Measurements from ENCODE around the gene GJB2.

The GJB2 gene

DNA sequence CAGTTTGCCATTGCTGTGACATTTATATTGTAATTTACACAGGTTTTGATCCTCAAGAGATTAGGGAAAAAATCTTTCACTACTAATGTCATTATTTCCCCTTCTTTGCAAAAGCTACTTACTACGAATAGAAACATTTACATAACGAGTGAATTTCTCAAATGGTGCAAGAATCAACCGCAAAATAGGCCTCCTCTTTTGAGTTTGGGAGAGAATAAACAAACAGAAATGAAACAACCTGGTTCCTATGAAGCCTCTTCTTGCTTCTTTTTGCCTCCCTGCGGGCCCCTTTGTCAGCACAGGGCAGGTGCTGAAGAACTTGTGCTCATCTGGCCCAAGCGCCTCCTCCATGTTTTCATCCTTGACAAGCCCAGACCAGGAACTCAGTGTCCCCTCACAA is 21.8 kb downstream of the GJB2 start:
- Histone ChIP-seq H3K27ac (no peak overlapping the region), H3K4me3 (ENCODE audit: low read depth, low read length) (no peak overlapping the region), H3K27me3 (replicated peaks) (peaks cover 15% of the 10 kb centered on the region), H3K36me3 (replicated peaks) (no peaks in the 10 kb centered on the region)
- TF ChIP-seq, protein P1, sequence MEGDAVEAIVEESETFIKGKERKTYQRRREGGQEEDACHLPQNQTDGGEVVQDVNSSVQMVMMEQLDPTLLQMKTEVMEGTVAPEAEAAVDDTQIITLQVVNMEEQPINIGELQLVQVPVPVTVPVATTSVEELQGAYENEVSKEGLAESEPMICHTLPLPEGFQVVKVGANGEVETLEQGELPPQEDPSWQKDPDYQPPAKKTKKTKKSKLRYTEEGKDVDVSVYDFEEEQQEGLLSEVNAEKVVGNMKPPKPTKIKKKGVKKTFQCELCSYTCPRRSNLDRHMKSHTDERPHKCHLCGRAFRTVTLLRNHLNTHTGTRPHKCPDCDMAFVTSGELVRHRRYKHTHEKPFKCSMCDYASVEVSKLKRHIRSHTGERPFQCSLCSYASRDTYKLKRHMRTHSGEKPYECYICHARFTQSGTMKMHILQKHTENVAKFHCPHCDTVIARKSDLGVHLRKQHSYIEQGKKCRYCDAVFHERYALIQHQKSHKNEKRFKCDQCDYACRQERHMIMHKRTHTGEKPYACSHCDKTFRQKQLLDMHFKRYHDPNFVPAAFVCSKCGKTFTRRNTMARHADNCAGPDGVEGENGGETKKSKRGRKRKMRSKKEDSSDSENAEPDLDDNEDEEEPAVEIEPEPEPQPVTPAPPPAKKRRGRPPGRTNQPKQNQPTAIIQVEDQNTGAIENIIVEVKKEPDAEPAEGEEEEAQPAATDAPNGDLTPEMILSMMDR (IDR thresholded peaks at IDR 0.05; ENCODE audit: low read depth, low read length, missing control alignments), result no peak
- DNase-seq, result no peak
- in situ Hi-C loops (cut with HindIII; ENCODE audit: low pct_ligation_motif_present, low sequenced_read_pairs), result no loop called here

DNA sequence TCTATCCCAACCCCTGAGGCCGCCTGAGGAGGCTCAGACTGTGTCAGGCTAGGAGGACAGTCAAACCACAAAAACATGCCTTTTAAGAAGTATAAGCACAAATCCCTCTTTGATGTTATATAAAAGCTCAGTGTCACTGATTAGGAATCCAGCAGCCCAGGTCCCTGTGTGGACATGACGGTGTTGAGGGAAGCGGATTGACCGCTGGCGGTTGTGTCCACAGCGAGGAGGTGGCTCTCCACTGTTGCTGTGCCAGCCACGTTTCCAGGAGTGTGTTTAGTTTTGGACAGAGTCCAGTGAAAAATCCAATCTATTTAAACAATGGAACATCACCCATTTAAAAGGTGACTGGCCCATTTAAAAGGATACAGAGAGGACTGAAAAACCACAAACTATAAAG is 24.3 kb downstream of the GJB2 start:
- DNase-seq, result no peak
- Histone ChIP-seq H3K4me3 (ENCODE audit: low read depth, low read length) (no peak overlapping the region), H3K27me3 (replicated peaks) (peaks cover 12% of the 10 kb centered on the region), H3K27ac (no peak overlapping the region), H3K36me3 (replicated peaks) (no peaks in the 10 kb centered on the region)
- TF ChIP-seq, protein P1 (IDR thresholded peaks at IDR 0.05; ENCODE audit: low read depth, low read length, missing control alignments), result no peak
- in situ Hi-C loops (cut with HindIII; ENCODE audit: low pct_ligation_motif_present, low sequenced_read_pairs), result no loop called here

DNA sequence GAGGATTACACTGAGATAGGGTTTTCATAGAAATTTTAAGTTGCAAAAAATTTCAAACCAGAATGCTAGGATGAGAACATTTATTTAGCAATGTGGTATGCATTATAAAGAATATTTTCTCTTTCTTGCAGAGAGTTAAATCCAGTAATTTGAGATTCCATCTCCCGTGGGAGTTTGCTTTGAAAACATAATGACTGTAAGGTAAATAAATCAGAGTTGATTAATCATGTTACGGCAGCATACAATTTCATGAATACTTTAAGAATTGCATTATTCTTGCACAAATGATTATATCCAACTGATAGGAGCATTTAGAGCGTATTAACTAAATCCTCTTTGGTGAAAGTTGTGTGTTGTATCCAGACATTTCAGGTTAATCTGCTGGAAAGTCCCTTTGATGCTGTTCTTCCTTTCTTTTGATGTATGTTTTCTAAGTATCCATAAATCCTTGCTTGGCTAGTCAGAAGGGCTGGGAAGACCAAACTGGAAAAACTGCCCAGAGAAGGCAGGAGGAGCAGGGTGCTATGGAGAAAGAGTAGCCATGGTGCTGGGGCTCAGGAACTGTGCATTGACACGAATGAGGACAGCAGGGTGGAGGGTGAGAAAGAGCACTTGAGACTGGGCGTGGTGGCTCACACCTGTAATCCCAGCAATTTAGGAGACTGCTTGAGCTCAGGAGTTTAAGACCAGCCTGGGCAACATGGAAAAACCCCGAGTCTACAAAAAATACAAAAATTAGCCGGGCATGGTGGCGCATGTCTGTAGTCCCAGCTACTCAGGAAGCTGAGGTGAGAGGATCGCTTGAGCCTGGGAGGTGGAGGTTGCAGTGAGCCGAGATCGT is 27.1 kb downstream of the GJB2 start:
- in situ Hi-C loops (cut with HindIII; ENCODE audit: low pct_ligation_motif_present, low sequenced_read_pairs), result no loop called here
- H3K36me3 ChIP-seq (replicated peaks), result no peaks in the 10 kb centered on the region
- H3K27ac ChIP-seq, result no peak overlapping the region
- peaks cover 24% of the 10 kb centered on the region for H3K27me3 ChIP-seq (replicated peaks)
- TF ChIP-seq, protein P1 (IDR thresholded peaks at IDR 0.05; ENCODE audit: low read depth, low read length, missing control alignments), result no peak
- no peak overlapping the region for H3K4me3 ChIP-seq (ENCODE audit: low read depth, low read length)
- no peak for DNase-seq

DNA sequence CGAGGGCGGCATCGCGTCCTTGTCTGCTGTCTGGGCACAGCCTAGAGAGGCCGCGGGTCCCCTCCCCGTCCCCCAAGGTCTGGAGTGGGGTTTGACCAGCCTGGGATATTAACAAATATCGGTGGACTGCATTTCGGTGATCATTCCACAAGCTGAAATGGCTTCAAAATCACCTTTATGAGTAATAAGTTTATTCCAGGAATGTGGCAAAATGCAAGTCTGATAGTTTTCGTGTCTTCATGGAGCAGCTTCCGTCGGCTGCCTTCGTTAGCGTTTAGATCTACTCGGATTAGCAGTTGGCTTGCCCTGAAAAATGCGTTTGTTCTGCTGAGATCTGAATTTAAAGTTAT is 30.8 kb downstream of the GJB2 start:
- no peak overlapping the region for H3K4me3 ChIP-seq (ENCODE audit: low read depth, low read length)
- in situ Hi-C loops (cut with HindIII; ENCODE audit: low pct_ligation_motif_present, low sequenced_read_pairs), result no loop called here
- no peak overlapping the region for H3K27ac ChIP-seq
- H3K27me3 ChIP-seq (replicated peaks), result peaks cover 41% of the 10 kb centered on the region
- TF ChIP-seq, protein P1 (IDR thresholded peaks at IDR 0.05; ENCODE audit: low read depth, low read length, missing control alignments), result no peak
- H3K36me3 ChIP-seq (replicated peaks), result no peaks in the 10 kb centered on the region
- no peak for DNase-seq

DNA sequence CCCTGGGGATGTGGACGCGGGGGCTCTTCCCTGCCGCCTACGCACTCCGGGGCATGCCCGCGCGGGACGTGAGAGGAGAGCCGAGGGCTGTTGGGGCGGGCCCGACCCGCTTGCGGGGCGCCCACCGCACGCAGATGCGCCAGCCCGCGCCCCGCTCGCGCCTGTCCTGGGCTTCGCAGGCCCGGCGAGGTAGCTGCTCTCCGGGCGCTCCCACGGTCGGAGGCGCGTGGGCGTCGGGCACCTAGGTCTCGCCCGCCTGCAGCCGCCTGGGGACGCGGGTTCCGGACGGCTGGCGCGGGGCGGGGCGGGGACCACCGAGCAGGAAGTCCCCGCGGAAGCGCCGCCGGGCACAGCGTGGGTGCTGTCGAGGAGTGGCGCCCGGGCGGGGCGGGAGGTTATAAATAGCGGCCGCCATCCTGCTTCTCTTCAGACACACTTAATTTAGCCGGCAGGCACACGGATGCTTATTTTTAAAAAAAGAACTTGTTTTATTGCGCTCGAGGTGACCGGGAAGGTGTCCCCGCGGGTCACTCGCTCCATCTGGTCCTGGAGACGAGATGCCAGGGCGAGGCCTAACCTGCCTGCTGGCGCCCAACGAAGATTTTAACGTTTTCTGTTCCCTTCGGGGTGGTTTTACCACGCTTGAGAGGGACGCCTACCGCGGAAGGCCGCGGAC is 31.3 kb downstream of the GJB2 start:
- Histone ChIP-seq H3K36me3 (replicated peaks) (no peaks in the 10 kb centered on the region), H3K4me3 (ENCODE audit: low read depth, low read length) (peak overlapping the region; percentile 48), H3K27me3 (replicated peaks) (peaks cover 37% of the 10 kb centered on the region), H3K27ac (no peak overlapping the region)
- TF ChIP-seq, protein P1 (IDR thresholded peaks at IDR 0.05; ENCODE audit: low read depth, low read length, missing control alignments), result no peak
- in situ Hi-C loops (cut with HindIII; ENCODE audit: low pct_ligation_motif_present, low sequenced_read_pairs), result no loop called here
- DNase-seq, result no peak

Data from brain microvascular endothelial cell (primary cell).